ENCODE measurements around the gene CTSZ. TPM values are rescaled to one million over a fixed set of nuclear protein-coding genes. Genes with fewer than 3 reads are reported as not detected.

CTSZ gene
- polyA plus RNA-seq, 1 experiment = 141 TPM

DNA sequence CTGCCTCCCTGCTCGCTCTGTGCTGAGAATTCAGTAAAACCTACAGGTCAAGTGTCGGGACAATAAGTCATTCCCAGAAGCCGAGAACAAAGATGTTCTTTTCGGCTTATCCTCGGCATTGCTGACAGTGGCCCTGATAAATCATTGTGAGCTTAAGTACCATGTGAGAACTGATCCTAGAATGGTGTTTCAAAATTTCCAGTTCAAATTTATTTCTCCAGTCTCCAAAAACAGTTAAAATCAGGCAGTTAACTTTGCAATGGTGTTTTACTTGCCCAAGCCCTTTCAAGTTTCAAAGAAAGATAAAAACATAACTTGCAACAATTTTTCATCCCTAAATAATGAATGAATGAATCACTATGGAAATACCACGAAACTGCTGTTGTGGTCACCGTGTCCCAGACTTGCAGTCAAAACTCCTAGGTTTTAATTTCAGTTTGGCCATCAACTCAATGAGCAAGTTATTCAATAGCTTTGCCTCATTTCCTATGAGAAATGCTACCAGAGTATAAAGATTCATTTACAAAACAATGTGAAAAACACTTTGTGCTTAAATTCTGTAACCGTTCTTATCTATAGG, 20.8 kb upstream of the CTSZ start:
- no peak overlapping the region for H3K27ac ChIP-seq (ENCODE audit: low read depth, low read length)
- H3K4me3 ChIP-seq (ENCODE audit: low read depth, low read length) = no peak overlapping the region
- DNase-seq (ENCODE audit: low read depth, low spot score) = no peak
- ChIA-PET POLR2A (no interaction called here), CTCF (interaction anchor here (2.0 kb wide), 1 partner anchor 157 kb away, joined by 9 read pairs; no protein-coding TSS in a partner anchor)
- no peaks in the 10 kb centered on the region for H3K27me3 ChIP-seq (ENCODE audit: control insufficient read depth, insufficient read depth, low read length)
- H3K9me3 ChIP-seq (ENCODE audit: control insufficient read depth, insufficient read depth, low read length) = no peaks in the 10 kb centered on the region; the same call in 1 of the 2 replicates
- TF ChIP-seq, protein P1, sequence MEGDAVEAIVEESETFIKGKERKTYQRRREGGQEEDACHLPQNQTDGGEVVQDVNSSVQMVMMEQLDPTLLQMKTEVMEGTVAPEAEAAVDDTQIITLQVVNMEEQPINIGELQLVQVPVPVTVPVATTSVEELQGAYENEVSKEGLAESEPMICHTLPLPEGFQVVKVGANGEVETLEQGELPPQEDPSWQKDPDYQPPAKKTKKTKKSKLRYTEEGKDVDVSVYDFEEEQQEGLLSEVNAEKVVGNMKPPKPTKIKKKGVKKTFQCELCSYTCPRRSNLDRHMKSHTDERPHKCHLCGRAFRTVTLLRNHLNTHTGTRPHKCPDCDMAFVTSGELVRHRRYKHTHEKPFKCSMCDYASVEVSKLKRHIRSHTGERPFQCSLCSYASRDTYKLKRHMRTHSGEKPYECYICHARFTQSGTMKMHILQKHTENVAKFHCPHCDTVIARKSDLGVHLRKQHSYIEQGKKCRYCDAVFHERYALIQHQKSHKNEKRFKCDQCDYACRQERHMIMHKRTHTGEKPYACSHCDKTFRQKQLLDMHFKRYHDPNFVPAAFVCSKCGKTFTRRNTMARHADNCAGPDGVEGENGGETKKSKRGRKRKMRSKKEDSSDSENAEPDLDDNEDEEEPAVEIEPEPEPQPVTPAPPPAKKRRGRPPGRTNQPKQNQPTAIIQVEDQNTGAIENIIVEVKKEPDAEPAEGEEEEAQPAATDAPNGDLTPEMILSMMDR (IDR thresholded peaks at IDR 0.05; ENCODE audit: low read depth, low read length) = no peak

DNA sequence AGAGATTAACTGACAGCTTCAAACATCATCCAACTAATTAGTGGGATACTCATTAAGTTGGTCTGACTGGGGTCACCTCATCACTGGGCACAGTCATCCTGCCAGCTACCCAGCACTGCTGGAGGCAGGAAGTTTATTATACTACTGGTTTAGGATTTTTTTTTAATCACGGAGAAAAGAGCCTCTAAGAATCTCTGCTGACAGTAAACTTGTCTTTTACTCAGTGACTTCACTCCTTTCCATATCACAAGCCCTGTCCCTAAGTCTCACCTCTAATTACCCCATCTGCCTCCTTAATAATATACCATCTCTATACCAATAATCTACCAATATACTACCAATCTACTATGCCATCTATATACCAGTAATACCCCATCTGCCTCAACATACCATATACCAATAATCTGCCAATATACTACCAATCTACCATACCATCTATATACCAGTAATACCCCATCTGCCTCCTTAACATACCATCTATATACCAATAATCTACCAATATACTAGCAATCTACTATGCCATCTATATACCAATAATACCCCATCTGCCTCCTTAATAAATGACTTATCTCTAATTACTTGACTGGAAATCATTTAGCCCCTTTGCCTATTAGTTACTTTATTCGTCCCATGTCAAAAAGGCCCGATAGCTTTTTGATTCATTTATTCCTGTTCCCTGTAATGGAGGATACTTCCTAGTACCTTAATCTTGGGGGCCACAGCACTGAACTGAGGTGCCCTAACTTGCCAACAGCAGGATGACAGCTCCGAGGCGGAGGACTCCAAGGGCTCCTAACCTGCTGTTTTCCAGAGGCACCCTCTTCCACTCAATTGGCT, 20.1 kb upstream of the CTSZ start:
- H3K4me3 ChIP-seq (ENCODE audit: low read depth, low read length) = no peak overlapping the region
- no peaks in the 10 kb centered on the region for H3K27me3 ChIP-seq (ENCODE audit: control insufficient read depth, insufficient read depth, low read length)
- TF ChIP-seq, protein P1 (IDR thresholded peaks at IDR 0.05; ENCODE audit: low read depth, low read length) = no peak
- DNase-seq (ENCODE audit: low read depth, low spot score) = no peak
- ChIA-PET POLR2A (no interaction called here), CTCF (interaction anchor here (2.0 kb wide), 1 partner anchor 157 kb away, joined by 9 read pairs; no protein-coding TSS in a partner anchor)
- H3K9me3 ChIP-seq (ENCODE audit: control insufficient read depth, insufficient read depth, low read length) = no peaks in the 10 kb centered on the region; the same call in 1 of the 2 replicates
- H3K27ac ChIP-seq (ENCODE audit: low read depth, low read length) = no peak overlapping the region

DNA sequence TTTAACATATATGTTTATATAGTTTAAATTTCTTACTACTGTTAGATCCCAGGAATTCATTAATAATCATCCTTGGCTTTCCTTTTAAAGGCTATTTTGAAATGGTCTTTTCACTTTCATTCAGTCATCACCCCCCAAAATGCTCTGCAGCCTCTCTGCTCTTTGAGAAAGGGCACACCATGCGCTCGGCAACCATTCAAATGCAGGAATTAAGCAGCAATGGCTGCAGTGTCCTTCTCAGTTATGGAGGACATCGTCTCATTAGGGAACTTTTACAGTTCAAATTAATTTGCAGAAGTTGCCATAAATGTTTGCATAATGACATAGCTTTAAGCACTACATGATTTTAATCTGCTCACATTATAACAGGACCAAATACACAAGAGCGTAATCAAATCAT, 18.5 kb upstream of the CTSZ start:
- Histone ChIP-seq H3K27me3 (ENCODE audit: control insufficient read depth, insufficient read depth, low read length) (no peaks in the 10 kb centered on the region), H3K27ac (ENCODE audit: low read depth, low read length) (no peak overlapping the region), H3K9me3 (ENCODE audit: control insufficient read depth, insufficient read depth, low read length) (no peaks in the 10 kb centered on the region; the same call in 1 of the 2 replicates), H3K4me3 (ENCODE audit: low read depth, low read length) (no peak overlapping the region)
- no peak for DNase-seq (ENCODE audit: low read depth, low spot score)
- TF ChIP-seq, protein P1 (IDR thresholded peaks at IDR 0.05; ENCODE audit: low read depth, low read length) = no peak
- ChIA-PET CTCF (no interaction called here), POLR2A (no interaction called here)

DNA sequence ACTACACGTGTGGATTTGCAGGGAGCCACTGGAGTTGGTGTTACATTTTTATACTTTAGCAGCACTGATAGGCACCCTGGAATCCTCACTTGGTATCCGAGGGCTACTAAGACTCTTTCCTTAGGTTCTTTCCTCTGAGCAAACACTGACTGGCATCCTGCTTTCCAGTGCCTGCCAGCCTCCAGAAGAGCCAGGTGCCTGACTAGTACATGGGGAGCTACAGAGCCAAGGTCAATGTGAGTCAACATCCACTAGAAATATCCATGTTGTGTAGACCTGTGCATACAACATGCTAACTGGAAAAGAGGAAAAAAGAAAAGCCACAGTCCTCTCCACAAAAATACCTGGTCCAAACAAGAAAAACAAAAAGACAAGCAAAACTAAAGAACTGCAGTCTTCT, 18.0 kb upstream of the CTSZ start:
- no peak for DNase-seq (ENCODE audit: low read depth, low spot score)
- Histone ChIP-seq H3K4me3 (ENCODE audit: low read depth, low read length) (no peak overlapping the region), H3K27me3 (ENCODE audit: control insufficient read depth, insufficient read depth, low read length) (no peaks in the 10 kb centered on the region), H3K9me3 (ENCODE audit: control insufficient read depth, insufficient read depth, low read length) (no peaks in the 10 kb centered on the region; the same call in 1 of the 2 replicates), H3K27ac (ENCODE audit: low read depth, low read length) (no peak overlapping the region)
- ChIA-PET CTCF (no interaction called here), POLR2A (no interaction called here)
- TF ChIP-seq, protein P1 (IDR thresholded peaks at IDR 0.05; ENCODE audit: low read depth, low read length) = no peak

DNA sequence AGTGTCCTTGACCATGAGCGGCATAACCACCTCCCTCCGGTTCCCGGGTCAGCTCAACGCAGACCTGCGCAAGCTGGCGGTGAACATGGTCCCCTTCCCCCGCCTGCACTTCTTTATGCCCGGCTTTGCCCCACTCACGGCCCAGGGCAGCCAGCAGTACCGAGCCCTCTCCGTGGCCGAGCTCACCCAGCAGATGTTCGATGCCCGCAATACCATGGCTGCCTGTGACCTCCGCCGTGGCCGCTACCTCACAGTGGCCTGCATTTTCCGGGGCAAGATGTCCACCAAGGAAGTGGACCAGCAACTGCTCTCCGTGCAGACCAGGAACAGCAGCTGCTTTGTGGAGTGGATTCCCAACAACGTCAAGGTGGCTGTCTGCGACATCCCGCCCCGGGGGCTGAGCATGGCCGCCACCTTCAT, 17.1 kb upstream of the CTSZ start:
- ChIA-PET CTCF (no interaction called here), POLR2A (no interaction called here)
- no peak for DNase-seq (ENCODE audit: low read depth, low spot score)
- H3K27ac ChIP-seq (ENCODE audit: low read depth, low read length) = no peak overlapping the region
- TF ChIP-seq, protein P1 (IDR thresholded peaks at IDR 0.05; ENCODE audit: low read depth, low read length) = no peak
- no peaks in the 10 kb centered on the region for H3K27me3 ChIP-seq (ENCODE audit: control insufficient read depth, insufficient read depth, low read length)
- no peak overlapping the region for H3K4me3 ChIP-seq (ENCODE audit: low read depth, low read length)
- H3K9me3 ChIP-seq (ENCODE audit: control insufficient read depth, insufficient read depth, low read length) = no peaks in the 10 kb centered on the region; the same call in 1 of the 2 replicates

All from AG04450 (cell line).